ENCODE measurements around the gene ODAM.
"Not testable (repeated sequence)": the region's sequence is repeated elsewhere in the genome, so short reads cannot be mapped to it uniquely, and the experiment has no call there.

DNA sequence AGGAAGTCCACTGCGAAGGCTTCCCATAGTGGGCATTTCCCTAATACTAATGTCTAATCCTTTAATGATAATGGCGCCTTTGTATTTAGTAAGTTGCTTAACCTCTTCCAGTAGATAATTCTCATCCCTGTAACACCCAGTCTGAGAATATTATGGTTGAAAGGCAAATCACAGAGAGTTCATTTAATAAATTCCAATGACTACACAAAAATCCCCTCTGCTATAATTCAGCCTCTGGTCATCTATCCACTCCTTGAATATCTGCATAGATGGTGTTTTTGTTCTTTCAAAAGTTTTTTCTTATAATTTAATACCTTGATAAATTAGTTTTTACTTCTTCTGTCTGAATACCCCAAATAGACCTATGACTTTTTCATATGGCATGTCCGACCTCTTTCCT, 25.9 kb downstream of the ODAM start:
- TF ChIP-seq BHLHE40 (IDR thresholded peaks at IDR 0.05; ENCODE audit: borderline replicate concordance); HDGF (IDR thresholded peaks at IDR 0.05; ENCODE audit: borderline replicate concordance); TARDBP (IDR thresholded peaks at IDR 0.05); CTBP1 (IDR thresholded peaks at IDR 0.05; ENCODE audit: borderline replicate concordance); FOXA1 (IDR thresholded peaks at IDR 0.05); SP1 (IDR thresholded peaks at IDR 0.05); L3MBTL2 (conservative IDR thresholded peaks at IDR 0.05); ELF4 (IDR thresholded peaks at IDR 0.05); FOXK2 (IDR thresholded peaks at IDR 0.05): not testable (repeated sequence)
- TF ChIP-seq, protein P1, sequence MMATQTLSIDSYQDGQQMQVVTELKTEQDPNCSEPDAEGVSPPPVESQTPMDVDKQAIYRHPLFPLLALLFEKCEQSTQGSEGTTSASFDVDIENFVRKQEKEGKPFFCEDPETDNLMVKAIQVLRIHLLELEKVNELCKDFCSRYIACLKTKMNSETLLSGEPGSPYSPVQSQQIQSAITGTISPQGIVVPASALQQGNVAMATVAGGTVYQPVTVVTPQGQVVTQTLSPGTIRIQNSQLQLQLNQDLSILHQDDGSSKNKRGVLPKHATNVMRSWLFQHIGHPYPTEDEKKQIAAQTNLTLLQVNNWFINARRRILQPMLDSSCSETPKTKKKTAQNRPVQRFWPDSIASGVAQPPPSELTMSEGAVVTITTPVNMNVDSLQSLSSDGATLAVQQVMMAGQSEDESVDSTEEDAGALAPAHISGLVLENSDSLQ (IDR thresholded peaks at IDR 0.05): not testable (repeated sequence)
